WI38 (cell line): Measurements from ENCODE around the gene SKI.

Experiments used
- H3K4me3 ChIP-seq: 2 replicates; pipeline ENCODE4 v1.5.1; 2011; ENCODE audit warnings: low read depth, mild to moderate bottlenecking, control low read depth, low read length
- TF ChIP-seq, protein P1 (sequence below): IDR thresholded peaks from 2 replicates; pipeline ENCODE4 v1.5.1; 2012; ENCODE audit warnings: low read depth, mild to moderate bottlenecking, control low read depth, low read length

SKI gene

GRCh38 chr1:2318314-2319278 is 90.5 kb downstream of the SKI start:
- TF ChIP-seq, protein P1, sequence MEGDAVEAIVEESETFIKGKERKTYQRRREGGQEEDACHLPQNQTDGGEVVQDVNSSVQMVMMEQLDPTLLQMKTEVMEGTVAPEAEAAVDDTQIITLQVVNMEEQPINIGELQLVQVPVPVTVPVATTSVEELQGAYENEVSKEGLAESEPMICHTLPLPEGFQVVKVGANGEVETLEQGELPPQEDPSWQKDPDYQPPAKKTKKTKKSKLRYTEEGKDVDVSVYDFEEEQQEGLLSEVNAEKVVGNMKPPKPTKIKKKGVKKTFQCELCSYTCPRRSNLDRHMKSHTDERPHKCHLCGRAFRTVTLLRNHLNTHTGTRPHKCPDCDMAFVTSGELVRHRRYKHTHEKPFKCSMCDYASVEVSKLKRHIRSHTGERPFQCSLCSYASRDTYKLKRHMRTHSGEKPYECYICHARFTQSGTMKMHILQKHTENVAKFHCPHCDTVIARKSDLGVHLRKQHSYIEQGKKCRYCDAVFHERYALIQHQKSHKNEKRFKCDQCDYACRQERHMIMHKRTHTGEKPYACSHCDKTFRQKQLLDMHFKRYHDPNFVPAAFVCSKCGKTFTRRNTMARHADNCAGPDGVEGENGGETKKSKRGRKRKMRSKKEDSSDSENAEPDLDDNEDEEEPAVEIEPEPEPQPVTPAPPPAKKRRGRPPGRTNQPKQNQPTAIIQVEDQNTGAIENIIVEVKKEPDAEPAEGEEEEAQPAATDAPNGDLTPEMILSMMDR, result no peak
- H3K4me3 ChIP-seq, result no peak overlapping the region

GRCh38 chr1:2319291-2319690 is 91.2 kb downstream of the SKI start:
- H3K4me3 ChIP-seq, result no peak overlapping the region
- TF ChIP-seq, protein P1, result no peak

DNA sequence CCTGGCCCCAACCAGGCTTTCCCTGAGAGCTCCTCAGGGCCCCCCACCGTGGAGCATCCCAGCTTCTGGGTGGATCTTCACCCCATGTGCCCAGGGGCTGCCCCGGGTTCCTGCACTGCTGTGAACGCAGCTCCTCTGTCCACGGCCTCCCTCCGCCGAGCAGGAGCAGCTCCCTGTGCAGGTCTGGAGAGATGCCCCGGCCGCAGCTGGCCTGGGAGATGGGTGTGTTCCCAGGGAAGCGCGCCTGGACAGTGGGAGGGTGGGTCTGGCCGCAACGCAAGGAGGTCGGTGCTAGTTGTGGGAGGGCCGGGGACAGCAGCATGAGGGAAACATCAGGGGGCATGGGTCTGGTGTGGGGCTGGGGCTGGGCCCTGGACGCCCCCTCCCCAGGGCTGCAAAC is 91.9 kb downstream of the SKI start:
- TF ChIP-seq, protein P1, result no peak
- no peak overlapping the region for H3K4me3 ChIP-seq

DNA sequence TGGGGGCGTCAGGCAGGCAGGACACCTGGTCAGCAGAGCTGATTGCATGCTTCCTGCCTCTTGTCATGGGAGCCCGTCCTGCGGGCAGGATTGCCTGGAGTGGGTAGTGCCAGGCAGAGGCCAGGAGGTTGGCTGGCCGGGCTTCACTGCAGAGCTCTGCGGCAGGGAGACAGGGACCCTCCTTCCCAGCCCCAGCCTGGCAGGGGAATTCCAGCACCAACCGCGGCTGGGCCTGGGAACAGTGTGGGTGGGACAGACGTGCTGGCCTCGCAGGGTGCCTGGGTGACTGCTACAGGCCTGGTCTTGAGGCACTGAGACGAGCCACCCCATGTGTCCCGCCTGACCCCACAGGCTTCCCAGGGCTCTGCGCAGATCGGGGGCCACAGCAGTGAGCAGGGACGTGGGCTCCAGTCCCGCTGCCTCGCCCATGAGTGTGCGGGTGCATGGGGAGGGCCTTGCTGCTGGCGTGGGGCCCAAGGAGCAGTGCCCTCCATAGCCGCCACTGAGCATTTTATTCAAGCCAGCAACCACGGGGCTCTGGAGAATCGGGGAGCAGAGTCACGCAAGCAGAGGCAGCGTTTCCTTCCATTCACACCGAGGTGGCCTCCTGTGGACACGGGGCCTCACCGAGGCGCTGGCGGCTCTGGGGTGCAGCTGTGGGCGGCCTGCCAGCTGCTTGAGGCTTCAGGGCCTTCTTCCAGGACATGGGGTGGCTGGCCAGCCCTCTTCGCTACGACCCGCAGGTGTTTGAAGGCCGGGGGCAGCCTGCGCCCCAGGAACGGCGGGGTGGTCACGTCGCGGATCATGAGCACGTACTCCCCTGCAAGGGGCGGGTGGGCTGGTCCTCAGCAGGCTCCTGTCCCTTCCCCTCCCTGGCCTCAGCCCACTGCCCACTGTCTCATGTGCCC is 92.9 kb downstream of the SKI start:
- no peak overlapping the region for H3K4me3 ChIP-seq
- TF ChIP-seq, protein P1, result no peak

- H3K4me3 ChIP-seq, result no peak overlapping the region
- TF ChIP-seq, protein P1, result no peak
Observed at GRCh38 chr1:2322065-2322571, 94.0 kb downstream of the SKI start.

DNA sequence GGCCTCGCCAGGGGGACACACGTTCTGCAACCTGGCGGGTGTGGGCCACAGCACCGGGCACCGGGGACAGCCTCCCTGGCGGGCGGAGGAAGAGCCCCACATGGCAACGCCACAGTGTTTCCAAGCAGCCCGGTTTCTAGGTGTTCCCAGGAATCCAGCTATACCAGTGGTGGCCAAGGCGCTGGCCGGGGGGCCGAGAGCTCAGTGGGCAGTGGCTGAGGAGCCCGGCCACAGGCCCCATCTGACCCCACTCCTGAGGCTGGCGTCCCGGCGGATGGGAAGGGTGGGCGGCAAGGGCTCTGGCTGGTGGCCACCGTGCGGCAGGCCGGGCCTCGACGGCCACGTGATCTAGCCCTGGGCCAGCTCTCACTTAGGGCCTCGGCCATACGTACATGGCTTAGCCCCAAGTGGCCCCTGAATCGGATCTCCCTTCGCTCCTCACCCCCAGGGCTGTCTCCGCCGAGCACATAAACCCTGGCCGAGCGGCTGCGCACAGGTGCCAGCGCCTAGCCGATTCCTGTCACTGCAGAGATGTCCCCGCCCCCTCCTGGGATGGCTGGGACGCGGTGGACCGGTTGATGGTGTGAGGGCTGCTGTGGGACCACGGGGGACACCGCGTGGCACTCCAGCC is 94.6 kb downstream of the SKI start:
- H3K4me3 ChIP-seq, result no peak overlapping the region
- TF ChIP-seq, protein P1, result no peak
